HEK293 (cell line): ENCODE measurements around the gene CD1D.

Source experiments
- CTCF ChIA-PET: fragments of 350-600 bp; formaldehyde crosslinking; extraction: SDS; loops from one replicate; lab custom pipeline; 2021; ENCODE audit warnings: antibody characterized with exemption; lab: Yijun Ruan, JAX
- POLR2A ChIA-PET: fragments of 300-600 bp; formaldehyde crosslinking; extraction: SDS; loops from one replicate; lab custom pipeline; 2020; ENCODE audit warnings: antibody characterized with exemption, inconsistent platforms; lab: Yijun Ruan, JAX
- H3K27ac ChIP-seq: fragments of 200-500 bp; sonication (Bioruptor generic); 2 replicates; pipeline ENCODE4 v1.5.1; 2014; ENCODE audit warnings: low read depth, low read length, control low read depth, inconsistent platforms; ENCODE audit errors: extremely low read depth
- H3K36me3 ChIP-seq, 2 experiments: fragments of 200-500 bp in 1 of 2; sonication (Bioruptor generic) in 1 of 2; 1 replicate in 1 of 2; 2 replicates in 1 of 2; pipeline ENCODE4 v1.5.1; 2014 to 2017; ENCODE audit warnings: inconsistent platforms in 2 of 2, low read length in 2 of 2; ENCODE audit not compliant: control insufficient read depth in 2 of 2, insufficient read depth in 1 of 2
- H3K4me1 ChIP-seq: fragments of 200-500 bp; sonication (Bioruptor generic); 2 replicates; pipeline ENCODE4 v1.5.1; 2014; ENCODE audit warnings: mild to moderate bottlenecking, low read length, inconsistent platforms; ENCODE audit not compliant: control insufficient read depth, insufficient read depth
- H3K4me3 ChIP-seq: 2 replicates; pipeline ENCODE4 v1.5.1; 2011; ENCODE audit warnings: low read depth, mild to moderate bottlenecking, control low read depth, low read length, moderate library complexity
- H3K9me3 ChIP-seq: fragments of 200-500 bp; sonication (Bioruptor generic); 2 replicates; pipeline ENCODE4 v1.5.1; 2014; ENCODE audit warnings: low read depth, low read length, inconsistent platforms; ENCODE audit not compliant: control insufficient read depth, insufficient read depth
- KLF16 ChIP-seq: fragments of 450-650 bp; formaldehyde crosslinking; IDR thresholded peaks from 2 replicates; pipeline ENCODE4 v1.5.1; 2017; ENCODE audit warnings: missing biosample characterization, missing genetic modification characterization
- ZNF169 ChIP-seq: fragments of 450-650 bp; formaldehyde crosslinking; IDR thresholded peaks from 2 replicates; pipeline ENCODE4 v1.5.1; 2016; ENCODE audit warnings: missing biosample characterization, missing genetic modification characterization
- ZNF175 ChIP-seq: fragments of 450-650 bp; formaldehyde crosslinking; IDR thresholded peaks from 2 replicates; pipeline ENCODE4 v1.5.1; 2016; ENCODE audit warnings: missing biosample characterization, missing genetic modification characterization
- ZNF404 ChIP-seq: fragments of 450-650 bp; formaldehyde crosslinking; IDR thresholded peaks from 2 replicates; pipeline ENCODE4 v1.5.1; 2017; ENCODE audit warnings: missing biosample characterization, missing genetic modification characterization
- ZNF416 ChIP-seq: fragments of 450-650 bp; formaldehyde crosslinking; IDR thresholded peaks from 2 replicates; pipeline ENCODE4 v1.5.1; 2016; ENCODE audit warnings: missing biosample characterization, missing genetic modification characterization
- ZNF548 ChIP-seq: fragments of 450-650 bp; formaldehyde crosslinking; IDR thresholded peaks from 2 replicates; pipeline ENCODE4 v1.5.1; 2016; ENCODE audit warnings: missing biosample characterization, missing genetic modification characterization
- ZNF629 ChIP-seq: fragments of 450-650 bp; formaldehyde crosslinking; IDR thresholded peaks from 2 replicates; pipeline ENCODE4 v1.5.1; 2017; ENCODE audit warnings: missing biosample characterization, missing genetic modification characterization
- ZNF776 ChIP-seq: fragments of 450-650 bp; formaldehyde crosslinking; IDR thresholded peaks from 2 replicates; pipeline ENCODE4 v1.5.0; 2017; ENCODE audit warnings: missing biosample characterization, missing genetic modification characterization, borderline replicate concordance
- ZNF791 ChIP-seq: fragments of 450-650 bp; formaldehyde crosslinking; IDR thresholded peaks from 2 replicates; pipeline ENCODE4 v1.5.1; 2016; ENCODE audit warnings: missing biosample characterization, missing genetic modification characterization
- ZXDB ChIP-seq: fragments of 450-650 bp; formaldehyde crosslinking; IDR thresholded peaks from 2 replicates; pipeline ENCODE4 v1.5.1; 2016; ENCODE audit warnings: missing biosample characterization, missing genetic modification characterization
- TF ChIP-seq, protein P1 (sequence below): fragments of 450-650 bp; formaldehyde crosslinking; IDR thresholded peaks from 2 replicates; pipeline ENCODE4; 2016; ENCODE audit warnings: missing biosample characterization, missing genetic modification characterization
- TF ChIP-seq, protein P2 (sequence below): fragments of 450-650 bp; formaldehyde crosslinking; IDR thresholded peaks from 2 replicates; pipeline ENCODE4 v1.5.1; 2017; ENCODE audit warnings: missing biosample characterization, missing genetic modification characterization
- TF ChIP-seq, protein P3 (sequence below): fragments of 450-650 bp; formaldehyde crosslinking; IDR thresholded peaks from 2 replicates; pipeline ENCODE4 v1.5.1; 2016; ENCODE audit warnings: missing biosample characterization, missing genetic modification characterization, borderline replicate concordance
- TF ChIP-seq, protein P4 (sequence below): fragments of 450-650 bp; formaldehyde crosslinking; IDR thresholded peaks from 2 replicates; pipeline ENCODE4 v1.5.1; 2016; ENCODE audit warnings: missing biosample characterization, missing genetic modification characterization
- TF ChIP-seq, protein P5 (sequence below): fragments of 450-650 bp; formaldehyde crosslinking; IDR thresholded peaks from 2 replicates; pipeline ENCODE4 v1.5.1; 2016; ENCODE audit warnings: missing biosample characterization, missing genetic modification characterization

CD1D gene

DNA sequence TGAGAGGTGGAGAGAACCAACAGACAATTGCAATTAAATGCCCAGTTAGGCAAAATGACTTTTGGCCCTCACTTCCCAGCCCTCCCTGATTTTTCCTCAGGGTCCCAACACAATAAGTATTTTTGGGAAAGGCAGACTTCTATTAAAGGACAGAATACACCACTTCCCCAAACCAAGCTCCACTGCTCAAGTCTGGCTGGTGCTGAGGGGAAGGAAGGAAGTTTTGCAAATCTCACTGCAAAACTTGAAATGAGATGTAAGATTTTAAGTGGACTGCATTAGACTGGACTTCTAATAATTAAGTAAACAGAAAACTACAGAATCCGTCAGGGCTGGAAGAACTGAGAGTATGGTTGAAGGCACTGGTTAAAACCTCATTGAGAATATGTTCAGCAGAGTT lies 32.2 kb upstream of the CD1D start:
- no peaks in the 10 kb centered on the region for H3K4me1 ChIP-seq
- no peak overlapping the region for H3K27ac ChIP-seq
- H3K9me3 ChIP-seq: no peaks in the 10 kb centered on the region
- ChIA-PET CTCF (interaction anchor here (0.5 to 1.3 kb wide), 2 partner anchors 53 to 67 kb away, joined by 3 to 4 read pairs; no protein-coding TSS in a partner anchor), POLR2A (no interaction called here)
- TF ChIP-seq ZNF629 (no peak), ZNF791 (no peak), ZXDB (tag by site-specific recombination) (no peak), ZNF404 (no peak), ZNF416 (tag by site-specific recombination) (no peak), KLF16 (tag by site-specific recombination) (no peak), ZNF776 (no peak), ZNF175 (tag by site-specific recombination) (no peak), ZNF548 (tag by site-specific recombination) (no peak), ZNF169 (tag by site-specific recombination) (no peak)
- TF ChIP-seq, protein P1, sequence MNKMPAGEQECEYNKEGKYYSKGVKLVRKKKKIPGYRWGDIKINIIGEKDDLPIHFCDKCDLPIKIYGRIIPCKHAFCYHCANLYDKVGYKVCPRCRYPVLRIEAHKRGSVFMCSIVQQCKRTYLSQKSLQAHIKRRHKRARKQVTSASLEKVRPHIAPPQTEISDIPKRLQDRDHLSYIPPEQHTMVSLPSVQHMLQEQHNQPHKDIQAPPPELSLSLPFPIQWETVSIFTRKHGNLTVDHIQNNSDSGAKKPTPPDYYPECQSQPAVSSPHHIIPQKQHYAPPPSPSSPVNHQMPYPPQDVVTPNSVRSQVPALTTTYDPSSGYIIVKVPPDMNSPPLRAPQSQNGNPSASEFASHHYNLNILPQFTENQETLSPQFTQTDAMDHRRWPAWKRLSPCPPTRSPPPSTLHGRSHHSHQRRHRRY: no peak
- TF ChIP-seq, protein P2, sequence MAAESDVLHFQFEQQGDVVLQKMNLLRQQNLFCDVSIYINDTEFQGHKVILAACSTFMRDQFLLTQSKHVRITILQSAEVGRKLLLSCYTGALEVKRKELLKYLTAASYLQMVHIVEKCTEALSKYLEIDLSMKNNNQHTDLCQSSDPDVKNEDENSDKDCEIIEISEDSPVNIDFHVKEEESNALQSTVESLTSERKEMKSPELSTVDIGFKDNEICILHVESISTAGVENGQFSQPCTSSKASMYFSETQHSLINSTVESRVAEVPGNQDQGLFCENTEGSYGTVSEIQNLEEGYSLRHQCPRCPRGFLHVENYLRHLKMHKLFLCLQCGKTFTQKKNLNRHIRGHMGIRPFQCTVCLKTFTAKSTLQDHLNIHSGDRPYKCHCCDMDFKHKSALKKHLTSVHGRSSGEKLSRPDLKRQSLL (tag by site-specific recombination): no peak
- TF ChIP-seq, protein P3, sequence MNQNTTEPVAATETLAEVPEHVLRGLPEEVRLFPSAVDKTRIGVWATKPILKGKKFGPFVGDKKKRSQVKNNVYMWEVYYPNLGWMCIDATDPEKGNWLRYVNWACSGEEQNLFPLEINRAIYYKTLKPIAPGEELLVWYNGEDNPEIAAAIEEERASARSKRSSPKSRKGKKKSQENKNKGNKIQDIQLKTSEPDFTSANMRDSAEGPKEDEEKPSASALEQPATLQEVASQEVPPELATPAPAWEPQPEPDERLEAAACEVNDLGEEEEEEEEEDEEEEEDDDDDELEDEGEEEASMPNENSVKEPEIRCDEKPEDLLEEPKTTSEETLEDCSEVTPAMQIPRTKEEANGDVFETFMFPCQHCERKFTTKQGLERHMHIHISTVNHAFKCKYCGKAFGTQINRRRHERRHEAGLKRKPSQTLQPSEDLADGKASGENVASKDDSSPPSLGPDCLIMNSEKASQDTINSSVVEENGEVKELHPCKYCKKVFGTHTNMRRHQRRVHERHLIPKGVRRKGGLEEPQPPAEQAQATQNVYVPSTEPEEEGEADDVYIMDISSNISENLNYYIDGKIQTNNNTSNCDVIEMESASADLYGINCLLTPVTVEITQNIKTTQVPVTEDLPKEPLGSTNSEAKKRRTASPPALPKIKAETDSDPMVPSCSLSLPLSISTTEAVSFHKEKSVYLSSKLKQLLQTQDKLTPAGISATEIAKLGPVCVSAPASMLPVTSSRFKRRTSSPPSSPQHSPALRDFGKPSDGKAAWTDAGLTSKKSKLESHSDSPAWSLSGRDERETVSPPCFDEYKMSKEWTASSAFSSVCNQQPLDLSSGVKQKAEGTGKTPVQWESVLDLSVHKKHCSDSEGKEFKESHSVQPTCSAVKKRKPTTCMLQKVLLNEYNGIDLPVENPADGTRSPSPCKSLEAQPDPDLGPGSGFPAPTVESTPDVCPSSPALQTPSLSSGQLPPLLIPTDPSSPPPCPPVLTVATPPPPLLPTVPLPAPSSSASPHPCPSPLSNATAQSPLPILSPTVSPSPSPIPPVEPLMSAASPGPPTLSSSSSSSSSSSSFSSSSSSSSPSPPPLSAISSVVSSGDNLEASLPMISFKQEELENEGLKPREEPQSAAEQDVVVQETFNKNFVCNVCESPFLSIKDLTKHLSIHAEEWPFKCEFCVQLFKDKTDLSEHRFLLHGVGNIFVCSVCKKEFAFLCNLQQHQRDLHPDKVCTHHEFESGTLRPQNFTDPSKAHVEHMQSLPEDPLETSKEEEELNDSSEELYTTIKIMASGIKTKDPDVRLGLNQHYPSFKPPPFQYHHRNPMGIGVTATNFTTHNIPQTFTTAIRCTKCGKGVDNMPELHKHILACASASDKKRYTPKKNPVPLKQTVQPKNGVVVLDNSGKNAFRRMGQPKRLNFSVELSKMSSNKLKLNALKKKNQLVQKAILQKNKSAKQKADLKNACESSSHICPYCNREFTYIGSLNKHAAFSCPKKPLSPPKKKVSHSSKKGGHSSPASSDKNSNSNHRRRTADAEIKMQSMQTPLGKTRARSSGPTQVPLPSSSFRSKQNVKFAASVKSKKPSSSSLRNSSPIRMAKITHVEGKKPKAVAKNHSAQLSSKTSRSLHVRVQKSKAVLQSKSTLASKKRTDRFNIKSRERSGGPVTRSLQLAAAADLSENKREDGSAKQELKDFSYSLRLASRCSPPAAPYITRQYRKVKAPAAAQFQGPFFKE: no peak
- TF ChIP-seq, protein P4, sequence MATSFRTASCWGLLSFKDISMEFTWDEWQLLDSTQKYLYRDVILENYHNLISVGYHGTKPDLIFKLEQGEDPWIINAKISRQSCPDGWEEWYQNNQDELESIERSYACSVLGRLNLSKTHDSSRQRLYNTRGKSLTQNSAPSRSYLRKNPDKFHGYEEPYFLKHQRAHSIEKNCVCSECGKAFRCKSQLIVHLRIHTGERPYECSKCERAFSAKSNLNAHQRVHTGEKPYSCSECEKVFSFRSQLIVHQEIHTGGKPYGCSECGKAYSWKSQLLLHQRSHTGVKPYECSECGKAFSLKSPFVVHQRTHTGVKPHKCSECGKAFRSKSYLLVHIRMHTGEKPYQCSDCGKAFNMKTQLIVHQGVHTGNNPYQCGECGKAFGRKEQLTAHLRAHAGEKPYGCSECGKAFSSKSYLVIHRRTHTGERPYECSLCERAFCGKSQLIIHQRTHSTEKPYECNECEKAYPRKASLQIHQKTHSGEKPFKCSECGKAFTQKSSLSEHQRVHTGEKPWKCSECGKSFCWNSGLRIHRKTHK (tag by site-specific recombination): no peak
- TF ChIP-seq, protein P5, sequence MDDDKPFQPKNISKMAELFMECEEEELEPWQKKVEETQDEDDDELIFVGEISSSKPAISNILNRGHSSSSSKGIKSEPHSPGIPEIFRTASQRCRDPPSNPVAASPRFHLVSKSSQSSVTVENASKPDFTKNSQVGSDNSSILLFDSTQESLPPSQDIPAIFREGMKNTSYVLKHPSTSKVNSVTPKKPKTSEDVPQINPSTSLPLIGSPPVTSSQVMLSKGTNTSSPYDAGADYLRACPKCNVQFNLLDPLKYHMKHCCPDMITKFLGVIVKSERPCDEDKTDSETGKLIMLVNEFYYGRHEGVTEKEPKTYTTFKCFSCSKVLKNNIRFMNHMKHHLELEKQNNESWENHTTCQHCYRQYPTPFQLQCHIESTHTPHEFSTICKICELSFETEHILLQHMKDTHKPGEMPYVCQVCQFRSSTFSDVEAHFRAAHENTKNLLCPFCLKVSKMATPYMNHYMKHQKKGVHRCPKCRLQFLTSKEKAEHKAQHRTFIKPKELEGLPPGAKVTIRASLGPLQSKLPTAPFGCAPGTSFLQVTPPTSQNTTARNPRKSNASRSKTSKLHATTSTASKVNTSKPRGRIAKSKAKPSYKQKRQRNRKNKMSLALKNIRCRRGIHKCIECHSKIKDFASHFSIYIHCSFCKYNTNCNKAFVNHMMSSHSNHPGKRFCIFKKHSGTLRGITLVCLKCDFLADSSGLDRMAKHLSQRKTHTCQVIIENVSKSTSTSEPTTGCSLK (tag by site-specific recombination): no peak
- H3K36me3 ChIP-seq: no peaks in the 10 kb centered on the region
- H3K4me3 ChIP-seq: no peak overlapping the region
